ENCODE results near the gene CDX2.

DNA sequence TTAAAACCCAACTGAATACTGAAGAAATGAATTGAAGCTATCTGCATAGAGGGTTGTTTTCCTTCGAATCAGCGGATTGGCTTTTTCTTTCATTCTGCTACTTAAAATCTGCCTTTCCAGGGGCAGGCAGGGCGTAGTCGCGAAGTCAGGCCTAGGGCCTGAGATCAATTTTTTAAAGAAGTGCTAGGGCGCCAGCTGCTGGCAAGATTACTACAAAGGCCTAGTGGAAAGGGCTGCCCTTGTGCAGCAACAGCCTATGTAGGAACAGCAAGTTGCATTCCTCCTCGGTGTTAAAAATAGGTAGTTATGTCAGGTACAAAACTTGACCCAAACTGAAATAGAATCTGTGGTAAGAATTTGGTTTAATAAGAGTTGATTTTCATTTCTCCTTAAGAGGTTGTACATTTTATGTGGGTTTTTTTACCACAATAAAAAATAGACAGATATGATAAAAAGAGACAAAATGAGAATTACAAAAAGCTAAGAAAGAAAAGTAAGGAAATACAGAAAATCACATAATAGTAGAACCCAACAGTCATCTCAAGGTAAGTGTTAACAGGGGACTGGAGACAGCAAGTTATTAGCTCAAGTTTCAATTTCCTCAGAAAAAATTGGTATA lies 28.9 kb upstream of the CDX2 start:
- TF ChIP-seq GATAD2B (IDR thresholded peaks at IDR 0.05; ENCODE audit: borderline replicate concordance) (no peak), TAF15 (IDR thresholded peaks at IDR 0.05; ENCODE audit: low read depth, low read length) (no peak), NR2C2 (CRISPR knock-in tag; IDR thresholded peaks at IDR 0.05) (no peak), NR2C2 (tag; IDR thresholded peaks at IDR 0.05) (no peak), CC2D1A (IDR thresholded peaks at IDR 0.05) (no peak), MAFG (tag; conservative IDR thresholded peaks at IDR 0.05) (no peak), GABPA (tag; conservative IDR thresholded peaks at IDR 0.05; ENCODE audit: low read depth) (no peak), NCOA1 (IDR thresholded peaks at IDR 0.05; ENCODE audit: low read depth) (no peak), TRIM24 (IDR thresholded peaks at IDR 0.05) (no peak), NRF1 (conservative IDR thresholded peaks at IDR 0.05 in 1 of 2, IDR thresholded peaks at IDR 0.05 in 1 of 2) (no peak)
- TF ChIP-seq, protein P1, sequence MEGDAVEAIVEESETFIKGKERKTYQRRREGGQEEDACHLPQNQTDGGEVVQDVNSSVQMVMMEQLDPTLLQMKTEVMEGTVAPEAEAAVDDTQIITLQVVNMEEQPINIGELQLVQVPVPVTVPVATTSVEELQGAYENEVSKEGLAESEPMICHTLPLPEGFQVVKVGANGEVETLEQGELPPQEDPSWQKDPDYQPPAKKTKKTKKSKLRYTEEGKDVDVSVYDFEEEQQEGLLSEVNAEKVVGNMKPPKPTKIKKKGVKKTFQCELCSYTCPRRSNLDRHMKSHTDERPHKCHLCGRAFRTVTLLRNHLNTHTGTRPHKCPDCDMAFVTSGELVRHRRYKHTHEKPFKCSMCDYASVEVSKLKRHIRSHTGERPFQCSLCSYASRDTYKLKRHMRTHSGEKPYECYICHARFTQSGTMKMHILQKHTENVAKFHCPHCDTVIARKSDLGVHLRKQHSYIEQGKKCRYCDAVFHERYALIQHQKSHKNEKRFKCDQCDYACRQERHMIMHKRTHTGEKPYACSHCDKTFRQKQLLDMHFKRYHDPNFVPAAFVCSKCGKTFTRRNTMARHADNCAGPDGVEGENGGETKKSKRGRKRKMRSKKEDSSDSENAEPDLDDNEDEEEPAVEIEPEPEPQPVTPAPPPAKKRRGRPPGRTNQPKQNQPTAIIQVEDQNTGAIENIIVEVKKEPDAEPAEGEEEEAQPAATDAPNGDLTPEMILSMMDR (IDR thresholded peaks at IDR 0.05 in 2 of 3, conservative IDR thresholded peaks at IDR 0.05 in 1 of 3; ENCODE audit: insufficient read depth in 2 of 3, low read depth in 1 of 3, low read length in 3 of 3) = peak; percentile 64 to 68 (median 65)

All from K562 (cell line).